Ishikawa (cell line): ENCODE results near the gene CABP4.

Experiments
- CEBPB ChIP-seq: IDR thresholded peaks from 2 replicates; pipeline ENCODE4 v1.6.1; 2012
- CREB1 ChIP-seq: IDR thresholded peaks from 2 replicates; pipeline ENCODE4 v1.6.1; 2012; ENCODE audit warnings: low read depth
- EGR1 ChIP-seq: IDR thresholded peaks from 2 replicates; pipeline ENCODE4 v1.6.1; 2012
- EP300 ChIP-seq: IDR thresholded peaks from 2 replicates; pipeline ENCODE4 v1.6.1; 2012; ENCODE audit warnings: borderline replicate concordance
- FOXM1 ChIP-seq: IDR thresholded peaks from 2 replicates; pipeline ENCODE4 v1.6.1; 2012; ENCODE audit warnings: low read depth, borderline replicate concordance
- MAX ChIP-seq: IDR thresholded peaks from 2 replicates; pipeline ENCODE4 v1.6.1; 2012
- NFIC ChIP-seq: IDR thresholded peaks from 2 replicates; pipeline ENCODE4 v1.6.1; 2012
- RAD21 ChIP-seq: IDR thresholded peaks from 2 replicates; pipeline ENCODE4 v1.6.1; 2012; ENCODE audit warnings: low read depth
- REST ChIP-seq: IDR thresholded peaks from 2 replicates; pipeline ENCODE4 v1.6.1; 2012; ENCODE audit warnings: low read depth, mild to moderate bottlenecking
- TAF1 ChIP-seq: IDR thresholded peaks from 2 replicates; pipeline ENCODE4 v1.6.1; 2012; ENCODE audit warnings: low read depth, mild to moderate bottlenecking
- TCF12 ChIP-seq: IDR thresholded peaks from 2 replicates; pipeline ENCODE4 v1.6.1; 2012; ENCODE audit warnings: low read depth
- TEAD4 ChIP-seq: IDR thresholded peaks from 2 replicates; pipeline ENCODE4 v1.6.1; 2012
- USF1 ChIP-seq: IDR thresholded peaks from 2 replicates; pipeline ENCODE4 v1.6.1; 2012
- YY1 ChIP-seq: IDR thresholded peaks from 2 replicates; pipeline ENCODE4 v1.6.1; 2012; ENCODE audit warnings: low read depth
- ZBTB7A ChIP-seq: IDR thresholded peaks from 2 replicates; pipeline ENCODE4 v1.6.1; 2012; ENCODE audit warnings: low read depth

Gene CABP4

GRCh38 chr11:67465189-67465510 is 10.0 kb downstream of the CABP4 start:
- no peak for TF ChIP-seq USF1
- no peak for TF ChIP-seq REST
- no peak for TF ChIP-seq CEBPB
- no peak for TF ChIP-seq CREB1
- no peak for TF ChIP-seq TAF1
- TF ChIP-seq TCF12, result no peak
- 0 out of 2 replicates have a peak, but pooled peaks have one; percentile 11 for TF ChIP-seq EP300
- no peak for TF ChIP-seq TEAD4

GRCh38 chr11:67466367-67466766 is 11.2 kb downstream of the CABP4 start:
- TF ChIP-seq CEBPB (no peak), ZBTB7A (no peak), EGR1 (no peak), TAF1 (no peak), TCF12 (no peak), REST (no peak), MAX (no peak), CREB1 (no peak), USF1 (no peak), TEAD4 (no peak), NFIC (no peak), FOXM1 (no peak)

GRCh38 chr11:67466962-67467771 is 12.0 kb downstream of the CABP4 start:
- TF ChIP-seq FOXM1 (no peak), NFIC (peak; percentile 63), CREB1 (no peak), EP300 (no peak)

GRCh38 chr11:67468056-67468455 is 12.9 kb downstream of the CABP4 start:
- TF ChIP-seq YY1, result no peak
- TF ChIP-seq REST, result no peak
- no peak for TF ChIP-seq EP300
- 0 out of 2 replicates have a peak, but pooled peaks have one; percentile 33 for TF ChIP-seq EGR1
- TF ChIP-seq CEBPB, result no peak
- TF ChIP-seq USF1, result no peak
- TF ChIP-seq RAD21, result no peak
- no peak for TF ChIP-seq CREB1
- no peak; the same call in none of the 2 replicates for TF ChIP-seq ZBTB7A
- peak; percentile 80 for TF ChIP-seq NFIC
- peak; percentile 48; the same call in 1 of the 2 replicates for TF ChIP-seq TEAD4
- TF ChIP-seq MAX, result peak; percentile 46; the same call in 1 of the 2 replicates
- TF ChIP-seq TCF12, result peak; percentile 33; the same call in 1 of the 2 replicates
- TF ChIP-seq FOXM1, result no peak
- no peak for TF ChIP-seq TAF1
